ENCODE data around the gene FADS6.

Gene FADS6

DNA sequence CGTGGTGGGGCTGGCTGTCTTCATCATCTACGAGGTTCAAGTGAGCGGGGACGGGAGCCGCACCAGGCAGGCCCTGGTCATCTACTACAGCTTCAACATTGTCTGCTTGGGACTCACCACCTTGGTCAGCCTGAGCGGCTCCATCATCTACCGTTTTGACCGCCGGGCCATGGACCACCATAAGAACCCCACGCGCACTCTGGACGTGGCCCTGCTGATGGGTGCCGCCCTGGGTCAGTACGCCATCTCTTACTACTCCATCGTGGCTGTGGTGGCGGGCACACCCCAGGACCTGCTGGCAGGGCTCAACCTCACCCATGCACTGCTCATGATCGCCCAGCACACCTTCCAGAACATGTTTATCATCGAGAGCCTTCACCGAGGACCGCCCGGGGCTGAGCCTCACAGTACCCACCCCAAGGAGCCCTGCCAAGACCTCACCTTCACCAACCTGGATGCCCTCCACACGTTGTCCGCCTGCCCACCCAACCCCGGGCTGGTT is 37.2 kb upstream of the FADS6 start:
- H3K9ac ChIP-seq (ENCODE audit: low read depth in 1 of 2, low read length in 2 of 2): no peak overlapping the region
- no peak overlapping the region for H3K27ac ChIP-seq (ENCODE audit: low read depth, low read length)
- H3K4me1 ChIP-seq (ENCODE audit: control insufficient read depth in 1 of 2, insufficient read depth in 2 of 2, low read length in 2 of 2): peaks cover 5% of the 10 kb centered on the region in 2 donors
- no peak overlapping the region for H3K4me3 ChIP-seq (ENCODE audit: low read depth in 1 of 2, low read length in 2 of 2)
- H3K36me3 ChIP-seq (ENCODE audit: control insufficient read depth in 1 of 2, insufficient read depth in 2 of 2, low read length in 2 of 2): no peaks in the 10 kb centered on the region
- peaks cover 15 to 25% of the 10 kb centered on the region in 2 donors for H3K27me3 ChIP-seq (ENCODE audit: control insufficient read depth in 1 of 2, insufficient read depth in 2 of 2, low read length in 2 of 2)
- H3K9me3 ChIP-seq (ENCODE audit: control insufficient read depth in 1 of 2, low read length in 2 of 2): no peaks in the 10 kb centered on the region

DNA sequence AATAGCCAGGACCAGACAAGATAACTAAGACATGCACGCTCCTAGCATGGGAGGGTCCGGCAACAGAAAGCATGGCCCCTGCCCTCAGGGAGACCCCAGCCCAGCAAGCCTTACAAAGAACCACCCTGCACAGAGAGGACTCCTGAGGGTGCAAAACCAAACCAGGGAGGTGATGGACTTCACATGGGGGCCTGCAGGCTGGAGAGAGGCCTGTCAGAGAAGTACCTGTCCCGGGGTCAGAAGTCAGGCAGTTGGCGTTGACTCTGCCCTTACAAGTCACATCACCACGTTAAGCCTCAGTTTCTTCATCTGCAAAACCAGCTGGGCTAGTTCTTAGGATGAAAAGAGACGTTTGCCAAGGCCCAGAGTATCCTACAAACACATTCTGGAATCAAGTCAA is 35.4 kb upstream of the FADS6 start:
- Histone ChIP-seq H3K4me3 (ENCODE audit: low read depth in 1 of 2, low read length in 2 of 2) (no peak overlapping the region), H3K27me3 (ENCODE audit: control insufficient read depth in 1 of 2, insufficient read depth in 2 of 2, low read length in 2 of 2) (peaks cover 30 to 39% of the 10 kb centered on the region in 2 donors), H3K4me1 (ENCODE audit: control insufficient read depth in 1 of 2, insufficient read depth in 2 of 2, low read length in 2 of 2) (peaks cover 8 to 9% of the 10 kb centered on the region in 2 donors), H3K27ac (ENCODE audit: low read depth, low read length) (no peak overlapping the region), H3K9me3 (ENCODE audit: control insufficient read depth in 1 of 2, low read length in 2 of 2) (no peaks in the 10 kb centered on the region), H3K9ac (ENCODE audit: low read depth in 1 of 2, low read length in 2 of 2) (no peak overlapping the region), H3K36me3 (ENCODE audit: control insufficient read depth in 1 of 2, insufficient read depth in 2 of 2, low read length in 2 of 2) (no peaks in the 10 kb centered on the region)

GRCh38 chr17:74925242-74925641 is 31.8 kb upstream of the FADS6 start:
- Histone ChIP-seq H3K27ac (ENCODE audit: low read depth, low read length) (no peak overlapping the region), H3K4me1 (ENCODE audit: control insufficient read depth in 1 of 2, insufficient read depth in 2 of 2, low read length in 2 of 2) (peaks cover 10% of the 10 kb centered on the region in 2 donors), H3K4me3 (ENCODE audit: low read depth in 1 of 2, low read length in 2 of 2) (no peak overlapping the region), H3K36me3 (ENCODE audit: control insufficient read depth in 1 of 2, insufficient read depth in 2 of 2, low read length in 2 of 2) (no peaks in the 10 kb centered on the region), H3K9me3 (ENCODE audit: control insufficient read depth in 1 of 2, low read length in 2 of 2) (no peaks in the 10 kb centered on the region), H3K9ac (ENCODE audit: low read depth in 1 of 2, low read length in 2 of 2) (no peak overlapping the region), H3K27me3 (ENCODE audit: control insufficient read depth in 1 of 2, insufficient read depth in 2 of 2, low read length in 2 of 2) (peaks cover 53 to 59% of the 10 kb centered on the region in 2 donors)

GRCh38 chr17:74924250-74924948 is 31.0 kb upstream of the FADS6 start, which contains the start of gene OTOP2:
Gene OTOP2, plus strand, starts transcription at chr17:74924273. Its CDS starts 360 bp downstream, at chr17:74924633.
- H3K27ac ChIP-seq (ENCODE audit: low read depth, low read length): no peak within 1 kb of the TSS
- H3K27me3 ChIP-seq (ENCODE audit: control insufficient read depth in 1 of 2, insufficient read depth in 2 of 2, low read length in 2 of 2): peaks cover 57 to 61% of the 10 kb centered on the region in 2 donors
- peak within 1 kb of the TSS in 1 of 2 donors; percentile 19 for H3K9ac ChIP-seq (ENCODE audit: low read depth in 1 of 2, low read length in 2 of 2)

DNA sequence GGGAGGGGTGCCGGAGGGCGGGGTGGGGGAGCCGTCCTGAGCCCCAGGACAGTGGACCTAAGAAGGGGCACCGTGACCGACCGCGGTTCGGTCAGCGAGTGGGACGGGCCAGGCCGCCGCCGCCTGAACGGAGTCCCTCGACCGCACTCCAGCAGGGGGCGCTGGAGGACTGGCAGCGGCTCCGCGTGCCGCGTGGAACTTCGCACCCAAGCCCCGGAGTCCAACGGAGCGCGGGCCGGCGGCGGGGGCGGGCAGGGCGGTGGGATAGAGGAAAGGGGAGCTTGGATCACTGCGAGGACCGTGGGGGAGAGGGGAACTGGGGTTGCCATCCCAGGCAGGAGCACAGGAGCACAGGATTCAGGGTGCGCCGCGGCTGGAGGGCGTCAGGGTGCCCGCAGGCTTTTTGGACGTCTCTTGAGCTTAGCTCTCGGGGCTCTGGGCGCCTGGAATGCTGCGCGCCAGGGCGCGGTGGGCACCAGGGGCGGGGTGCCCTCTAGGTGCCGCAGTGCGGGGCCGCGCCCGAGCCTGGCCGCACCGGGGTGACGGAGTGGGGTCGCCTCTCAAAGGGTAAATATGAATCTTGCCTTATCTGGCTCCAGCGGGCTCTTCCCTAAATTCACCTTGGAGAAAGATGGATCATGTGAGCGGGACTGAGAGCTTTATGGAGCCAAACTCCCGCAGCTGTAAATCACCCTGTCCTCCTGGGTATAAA is 30.3 kb upstream of the FADS6 start:
- peaks cover 10% of the 10 kb centered on the region in 2 donors for H3K4me1 ChIP-seq (ENCODE audit: control insufficient read depth in 1 of 2, insufficient read depth in 2 of 2, low read length in 2 of 2)
- H3K9ac ChIP-seq (ENCODE audit: low read depth in 1 of 2, low read length in 2 of 2): peak overlapping the region in 1 of 2 donors; percentile 19
- H3K4me3 ChIP-seq (ENCODE audit: low read depth in 1 of 2, low read length in 2 of 2): peak overlapping the region in 1 of 2 donors; percentile 43
- H3K27ac ChIP-seq (ENCODE audit: low read depth, low read length): no peak overlapping the region
- no peaks in the 10 kb centered on the region for H3K9me3 ChIP-seq (ENCODE audit: control insufficient read depth in 1 of 2, low read length in 2 of 2)
- no peaks in the 10 kb centered on the region for H3K36me3 ChIP-seq (ENCODE audit: control insufficient read depth in 1 of 2, insufficient read depth in 2 of 2, low read length in 2 of 2)
- H3K27me3 ChIP-seq (ENCODE audit: control insufficient read depth in 1 of 2, insufficient read depth in 2 of 2, low read length in 2 of 2): peaks cover 61 to 63% of the 10 kb centered on the region in 2 donors

More at GRCh38 chr17:74924250-74924948, 31.0 kb upstream of the FADS6 start, which contains the start of gene OTOP2:
- Histone ChIP-seq H3K36me3 (ENCODE audit: control insufficient read depth in 1 of 2, insufficient read depth in 2 of 2, low read length in 2 of 2) (no peaks in the 10 kb centered on the region), H3K4me3 (ENCODE audit: low read depth in 1 of 2, low read length in 2 of 2) (peak within 1 kb of the TSS in 1 of 2 donors; percentile 43), H3K9me3 (ENCODE audit: control insufficient read depth in 1 of 2, low read length in 2 of 2) (no peaks in the 10 kb centered on the region), H3K4me1 (ENCODE audit: control insufficient read depth in 1 of 2, insufficient read depth in 2 of 2, low read length in 2 of 2) (peaks cover 10% of the 10 kb centered on the region in 2 donors)

GRCh38 chr17:74922694-74923537 is 29.5 kb upstream of the FADS6 start, which contains the start of gene USH1G:
Gene USH1G, minus strand, starts transcription at chr17:74923255. Its CDS starts 182 bp downstream, at chr17:74923073.
- Histone ChIP-seq H3K9me3 (ENCODE audit: control insufficient read depth in 1 of 2, low read length in 2 of 2) (no peaks in the 10 kb centered on the region), H3K27me3 (ENCODE audit: control insufficient read depth in 1 of 2, insufficient read depth in 2 of 2, low read length in 2 of 2) (peaks cover 61 to 63% of the 10 kb centered on the region in 2 donors), H3K4me3 (ENCODE audit: low read depth in 1 of 2, low read length in 2 of 2) (peak within 1 kb of the TSS in 1 of 2 donors; percentile 43), H3K9ac (ENCODE audit: low read depth in 1 of 2, low read length in 2 of 2) (peak within 1 kb of the TSS in 1 of 2 donors; percentile 19), H3K36me3 (ENCODE audit: control insufficient read depth in 1 of 2, insufficient read depth in 2 of 2, low read length in 2 of 2) (no peaks in the 10 kb centered on the region), H3K27ac (ENCODE audit: low read depth, low read length) (no peak within 1 kb of the TSS), H3K4me1 (ENCODE audit: control insufficient read depth in 1 of 2, insufficient read depth in 2 of 2, low read length in 2 of 2) (peaks cover 10% of the 10 kb centered on the region in 2 donors)

GRCh38 chr17:74922172-74922571 is 28.7 kb upstream of the FADS6 start:
- no peaks in the 10 kb centered on the region for H3K36me3 ChIP-seq (ENCODE audit: control insufficient read depth in 1 of 2, insufficient read depth in 2 of 2, low read length in 2 of 2)
- H3K4me3 ChIP-seq (ENCODE audit: low read depth in 1 of 2, low read length in 2 of 2): no peak overlapping the region
- H3K27ac ChIP-seq (ENCODE audit: low read depth, low read length): no peak overlapping the region
- H3K9ac ChIP-seq (ENCODE audit: low read depth in 1 of 2, low read length in 2 of 2): no peak overlapping the region
- H3K9me3 ChIP-seq (ENCODE audit: control insufficient read depth in 1 of 2, low read length in 2 of 2): no peaks in the 10 kb centered on the region
- peaks cover 60 to 61% of the 10 kb centered on the region in 2 donors for H3K27me3 ChIP-seq (ENCODE audit: control insufficient read depth in 1 of 2, insufficient read depth in 2 of 2, low read length in 2 of 2)
- peaks cover 10% of the 10 kb centered on the region in 2 donors for H3K4me1 ChIP-seq (ENCODE audit: control insufficient read depth in 1 of 2, insufficient read depth in 2 of 2, low read length in 2 of 2)

GRCh38 chr17:74921769-74922168 is 28.3 kb upstream of the FADS6 start:
- Histone ChIP-seq H3K36me3 (ENCODE audit: control insufficient read depth in 1 of 2, insufficient read depth in 2 of 2, low read length in 2 of 2) (no peaks in the 10 kb centered on the region), H3K27me3 (ENCODE audit: control insufficient read depth in 1 of 2, insufficient read depth in 2 of 2, low read length in 2 of 2) (peaks cover 58% of the 10 kb centered on the region in 2 donors), H3K4me1 (ENCODE audit: control insufficient read depth in 1 of 2, insufficient read depth in 2 of 2, low read length in 2 of 2) (peaks cover 10% of the 10 kb centered on the region in 2 donors), H3K9me3 (ENCODE audit: control insufficient read depth in 1 of 2, low read length in 2 of 2) (no peaks in the 10 kb centered on the region), H3K9ac (ENCODE audit: low read depth in 1 of 2, low read length in 2 of 2) (no peak overlapping the region), H3K27ac (ENCODE audit: low read depth, low read length) (no peak overlapping the region), H3K4me3 (ENCODE audit: low read depth in 1 of 2, low read length in 2 of 2) (no peak overlapping the region)

DNA sequence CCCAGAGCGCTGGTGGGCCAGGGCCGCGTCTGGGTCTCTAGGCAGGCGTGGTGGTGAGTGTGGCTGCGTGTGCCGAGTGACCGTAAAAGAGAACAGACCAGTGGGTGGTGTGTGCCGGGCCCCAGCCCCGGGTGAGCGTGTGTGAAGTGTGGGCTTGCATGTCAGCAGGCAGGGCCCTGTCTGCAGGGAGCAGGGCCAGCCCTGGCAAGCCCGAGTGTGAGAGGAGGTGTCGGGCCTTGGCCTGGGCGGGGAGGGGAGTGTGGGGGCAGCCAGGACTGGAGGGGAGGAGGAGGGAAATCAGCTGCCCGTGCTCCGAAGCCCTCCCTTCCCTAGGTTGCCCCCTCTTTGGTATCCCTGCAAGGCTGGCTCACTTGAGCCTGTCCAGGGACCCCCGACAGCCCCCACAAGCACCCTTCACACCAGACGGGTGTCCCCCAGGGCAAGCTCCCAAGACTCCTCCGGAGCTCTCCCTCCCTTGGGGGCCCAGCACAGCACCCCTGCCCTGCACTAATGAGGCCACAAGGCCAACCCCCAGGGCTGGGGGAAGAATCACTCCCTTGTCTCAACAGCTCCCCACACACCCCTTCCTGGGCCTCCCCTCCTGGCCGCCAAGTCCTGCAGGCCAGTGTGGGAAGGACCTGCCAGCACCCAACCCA is 27.7 kb upstream of the FADS6 start:
- Histone ChIP-seq H3K9me3 (ENCODE audit: control insufficient read depth in 1 of 2, low read length in 2 of 2) (no peaks in the 10 kb centered on the region), H3K9ac (ENCODE audit: low read depth in 1 of 2, low read length in 2 of 2) (no peak overlapping the region), H3K36me3 (ENCODE audit: control insufficient read depth in 1 of 2, insufficient read depth in 2 of 2, low read length in 2 of 2) (no peaks in the 10 kb centered on the region), H3K4me3 (ENCODE audit: low read depth in 1 of 2, low read length in 2 of 2) (no peak overlapping the region), H3K4me1 (ENCODE audit: control insufficient read depth in 1 of 2, insufficient read depth in 2 of 2, low read length in 2 of 2) (peaks cover 10% of the 10 kb centered on the region in 2 donors), H3K27ac (ENCODE audit: low read depth, low read length) (no peak overlapping the region), H3K27me3 (ENCODE audit: control insufficient read depth in 1 of 2, insufficient read depth in 2 of 2, low read length in 2 of 2) (peaks cover 55% of the 10 kb centered on the region in 2 donors)
